CD14-positive monocyte (primary cell): ENCODE results near the gene USP30. TPM values are rescaled to one million over a fixed set of nuclear protein-coding genes. Genes with fewer than 3 reads are reported as not detected.

Source experiments
- DNase-seq, 3 donors: peaks; one replicate each; pipeline ENCODE4 v3.0.0-alpha.2; 2011 to 2022
- H2AFZ ChIP-seq: 2 replicates; pipeline ENCODE4 v1.6.0; 2012; ENCODE audit warnings: mild to moderate bottlenecking, low read depth, low read length, inconsistent platforms; ENCODE audit not compliant: insufficient read depth, poor library complexity, severe bottlenecking
- H3K27ac ChIP-seq, 2 donors: 1 replicate in 1 of 2; 2 replicates in 1 of 2; pipeline ENCODE4 v1.5.1; 2012 to 2013; ENCODE audit warnings: low read length in 2 of 2, control low read depth in 1 of 2, inconsistent platforms in 1 of 2, low read depth in 1 of 2, mild to moderate bottlenecking in 1 of 2
- H3K27me3 ChIP-seq, 2 donors: one replicate each; pipeline versions ENCODE4 v1.6.0 to v1.6.1; 2011 to 2013; ENCODE audit warnings: low read length in 2 of 2; ENCODE audit not compliant: control insufficient read depth in 2 of 2, insufficient read depth in 2 of 2
- H3K36me3 ChIP-seq, 2 donors: replicated peaks in 1 of 2; 1 replicate in 1 of 2; 2 replicates in 1 of 2; pipeline versions ENCODE4 v1.5.1 to v1.6.1; 2012 to 2013; ENCODE audit warnings: low read length in 2 of 2, control low read depth in 1 of 2, inconsistent platforms in 1 of 2, mild to moderate bottlenecking in 1 of 2; ENCODE audit not compliant: insufficient read depth in 2 of 2, control insufficient read depth in 1 of 2
- H3K4me1 ChIP-seq, 2 donors: 1 replicate in 1 of 2; 2 replicates in 1 of 2; pipeline versions ENCODE4 v1.5.1 to v1.6.1; 2012 to 2013; ENCODE audit warnings: low read length in 2 of 2, control low read depth in 1 of 2, inconsistent platforms in 1 of 2, mild to moderate bottlenecking in 1 of 2, moderate library complexity in 1 of 2; ENCODE audit not compliant: insufficient read depth in 2 of 2, control insufficient read depth in 1 of 2
- H3K4me2 ChIP-seq: replicated peaks from 2 replicates; pipeline ENCODE3; 2012; ENCODE audit warnings: low read length, moderate library complexity, mild to moderate bottlenecking; ENCODE audit not compliant: poor library complexity, severe bottlenecking; ENCODE audit errors: extremely low read depth
- H3K4me3 ChIP-seq, 3 experiments: fragments of 200-600 bp in 1 of 3; sonication (generic) in 1 of 3; replicated peaks in 1 of 3; 1 replicate in 2 of 3; 2 replicates in 1 of 3; pipeline ENCODE4 v1.5.1; 2011 to 2013; ENCODE audit warnings: low read length in 3 of 3, mild to moderate bottlenecking in 3 of 3, control low read depth in 2 of 3, low read depth in 2 of 3, inconsistent platforms in 1 of 3, moderate library complexity in 1 of 3
- H3K79me2 ChIP-seq: 2 replicates; pipeline ENCODE4 v1.6.0; 2012; ENCODE audit warnings: mild to moderate bottlenecking, control low read depth, inconsistent platforms, low read length, moderate library complexity; ENCODE audit not compliant: insufficient read depth
- H3K9ac ChIP-seq: 2 replicates; pipeline ENCODE4 v1.6.0; 2017; ENCODE audit warnings: low read length, mild to moderate bottlenecking; ENCODE audit not compliant: insufficient read depth, poor library complexity, severe bottlenecking
- H3K9me3 ChIP-seq, 2 donors: replicated peaks in 1 of 2; 1 replicate in 1 of 2; 2 replicates in 1 of 2; pipeline versions ENCODE4 v1.5.1 to v1.6.1; 2012 to 2013; ENCODE audit warnings: low read length in 2 of 2, control low read depth in 1 of 2; ENCODE audit not compliant: control insufficient read depth in 1 of 2, insufficient read depth in 1 of 2
- H4K20me1 ChIP-seq: 2 replicates; pipeline ENCODE4 v1.6.0; 2012; ENCODE audit warnings: mild to moderate bottlenecking, low read length, control low read depth, moderate library complexity; ENCODE audit not compliant: insufficient read depth
- H3K27ac Mint-ChIP-seq, 7 donors: one replicate each; pipeline ENCODE4 v1.8.0; 2020; ENCODE audit warnings: mild to moderate bottlenecking in 7 of 7, mixed read lengths in 7 of 7, moderate library complexity in 6 of 7, inconsistent platforms in 2 of 7
- H3K27me3 Mint-ChIP-seq, 3 donors: one replicate each; pipeline ENCODE4 v1.8.0; 2021 to 2022; ENCODE audit warnings: low read depth in 3 of 3, mild to moderate bottlenecking in 3 of 3, mixed read lengths in 3 of 3, moderate library complexity in 3 of 3, inconsistent platforms in 1 of 3
- H3K36me3 Mint-ChIP-seq, 2 donors: one replicate each; pipeline ENCODE4 v1.8.0; 2020; ENCODE audit warnings: mixed read lengths in 2 of 2, inconsistent platforms in 1 of 2, mild to moderate bottlenecking in 1 of 2
- H3K4me1 Mint-ChIP-seq: one replicate; pipeline ENCODE4 v1.8.0; 2020; ENCODE audit warnings: mild to moderate bottlenecking, mixed read lengths
- H3K4me3 Mint-ChIP-seq, 2 donors: one replicate each; pipeline ENCODE4 v1.8.0; 2020; ENCODE audit warnings: mild to moderate bottlenecking in 2 of 2, mixed read lengths in 2 of 2, moderate library complexity in 1 of 2
- H3K9me3 Mint-ChIP-seq, 7 donors: one replicate each; pipeline ENCODE4 v1.8.0; 2020 to 2022; ENCODE audit warnings: mixed read lengths in 7 of 7, mild to moderate bottlenecking in 6 of 7, moderate library complexity in 6 of 7, inconsistent platforms in 2 of 7
- WGBS: methylation state at CpG from one replicate; pipeline ENCODE4 v1.1.5; 2013; ENCODE audit warnings: missing lambda C conversion rate; ENCODE audit not compliant: insufficient coverage; 5-methylcytosine and 5-hydroxymethylcytosine counted together
- intact Hi-C, 2 donors: fragments of 100-400 bp; cut with micrococcal nuclease; formaldehyde crosslinking; loops; one replicate each; pipeline versions ENCODE4 v1.15.0 to v1.15.1; 2023
- polyA plus RNA-seq, 3 donors: library from polyadenylated mRNA; depleted of rRNA in 1 of 3; unstranded in 2 of 3; stranded (reverse) in 1 of 3; fragments of 300-500 nt in 2 of 3; fragments of >200 nt in 1 of 3; fragmentation: Illumina TruSeq in 2 of 3; gene quantifications; 1 replicate in 2 of 3; 2 replicates in 1 of 3; pipeline ENCODE4 v1.2.3, GENCODE V29; 2012 to 2021
- TF ChIP-seq, protein P1 (sequence below): fragments of 200-600 bp; IDR thresholded peaks from one replicate; pipeline ENCODE4 v1.8.0; 2022; ENCODE audit warnings: antibody characterized with exemption, mild to moderate bottlenecking

Gene USP30
- polyA plus RNA-seq, 3 donors, result 4.5 to 8.2 (median 6.8) TPM

DNA sequence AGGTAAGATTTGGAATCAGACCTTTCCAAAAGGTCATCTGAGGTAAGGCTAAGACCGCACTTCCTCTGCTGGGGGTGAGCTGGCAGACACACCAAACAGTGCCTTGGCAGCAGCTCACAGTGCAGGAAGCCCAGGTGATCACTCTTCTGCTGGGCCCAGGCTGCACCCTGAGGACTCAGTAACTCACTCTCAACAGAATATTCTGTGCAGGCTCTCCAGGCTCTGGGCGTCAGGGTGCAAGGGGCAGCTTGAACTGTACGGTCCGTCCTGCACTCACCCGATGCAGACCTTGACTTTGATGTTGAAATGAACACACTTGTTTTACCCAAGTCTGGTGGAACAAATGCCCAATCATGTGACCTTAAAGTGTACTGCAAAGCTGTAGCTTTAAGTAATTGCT lies 34.9 kb downstream of the USP30 start:
- Histone ChIP-seq H3K4me1 (peaks cover under 1 to 1% of the 10 kb centered on the region in 2 donors), H3K36me3 (peaks cover 64 to 76% of the 10 kb centered on the region in 2 donors), H3K9ac (no peak overlapping the region), H3K27ac (no peak overlapping the region), H2AFZ (no peak overlapping the region), H3K79me2 (no peaks in the 10 kb centered on the region), H4K20me1 (no peaks in the 10 kb centered on the region), H3K27me3 (no peaks in the 10 kb centered on the region), H3K4me2 (no peak overlapping the region), H3K9me3 (no peaks in the 10 kb centered on the region), H3K4me3 (no peak overlapping the region)
- H3K4me1 Mint-ChIP-seq, result peaks cover 6% of the 10 kb centered on the region
- TF ChIP-seq, protein P1, sequence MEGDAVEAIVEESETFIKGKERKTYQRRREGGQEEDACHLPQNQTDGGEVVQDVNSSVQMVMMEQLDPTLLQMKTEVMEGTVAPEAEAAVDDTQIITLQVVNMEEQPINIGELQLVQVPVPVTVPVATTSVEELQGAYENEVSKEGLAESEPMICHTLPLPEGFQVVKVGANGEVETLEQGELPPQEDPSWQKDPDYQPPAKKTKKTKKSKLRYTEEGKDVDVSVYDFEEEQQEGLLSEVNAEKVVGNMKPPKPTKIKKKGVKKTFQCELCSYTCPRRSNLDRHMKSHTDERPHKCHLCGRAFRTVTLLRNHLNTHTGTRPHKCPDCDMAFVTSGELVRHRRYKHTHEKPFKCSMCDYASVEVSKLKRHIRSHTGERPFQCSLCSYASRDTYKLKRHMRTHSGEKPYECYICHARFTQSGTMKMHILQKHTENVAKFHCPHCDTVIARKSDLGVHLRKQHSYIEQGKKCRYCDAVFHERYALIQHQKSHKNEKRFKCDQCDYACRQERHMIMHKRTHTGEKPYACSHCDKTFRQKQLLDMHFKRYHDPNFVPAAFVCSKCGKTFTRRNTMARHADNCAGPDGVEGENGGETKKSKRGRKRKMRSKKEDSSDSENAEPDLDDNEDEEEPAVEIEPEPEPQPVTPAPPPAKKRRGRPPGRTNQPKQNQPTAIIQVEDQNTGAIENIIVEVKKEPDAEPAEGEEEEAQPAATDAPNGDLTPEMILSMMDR, result no peak
- intact Hi-C loops, result loop anchor here in 1 of 2 donors (10.0 kb wide), 1 partner anchor 122 kb away; no protein-coding TSS in a partner anchor
- peaks cover 59 to 65% of the 10 kb centered on the region in 2 donors for H3K36me3 Mint-ChIP-seq
- H3K4me3 Mint-ChIP-seq, result no peak overlapping the region
- no peak for DNase-seq
- WGBS, result 75% methylated on average over 5 of the region's 5 CpGs
- peak overlapping the region in 1 of 7 donors; percentile 25 for H3K27ac Mint-ChIP-seq
- H3K9me3 Mint-ChIP-seq, result peaks cover 0 to 2% (median 0%) of the 10 kb centered on the region in 7 donors
- H3K27me3 Mint-ChIP-seq, result peaks cover 0 to 2% (median 0%) of the 10 kb centered on the region in 3 donors

GRCh38 chr12:109088818-109089217 lies 36.4 kb downstream of the USP30 start:
- peaks cover 15 to 16% of the 10 kb centered on the region in 2 donors for H3K4me1 ChIP-seq
- H3K9ac ChIP-seq, result no peak overlapping the region
- H2AFZ ChIP-seq, result no peak overlapping the region
- intact Hi-C loops, result loop anchor here in 1 of 2 donors (10.0 kb wide), 1 partner anchor 124 kb away; no protein-coding TSS in a partner anchor
- no peak overlapping the region for H3K27ac ChIP-seq
- no peaks in the 10 kb centered on the region for H3K9me3 ChIP-seq
- H3K27me3 Mint-ChIP-seq, result peaks cover 0 to 2% (median 0%) of the 10 kb centered on the region in 3 donors
- 95% methylated on average over 6 of the region's 6 CpGs for WGBS
- no peak overlapping the region for H3K4me2 ChIP-seq
- no peak for DNase-seq
- H3K36me3 ChIP-seq, result peaks cover 50 to 60% of the 10 kb centered on the region in 2 donors
- no peaks in the 10 kb centered on the region for H3K27me3 ChIP-seq
- H3K27ac Mint-ChIP-seq, result peak overlapping the region in 3 of 7 donors; percentile 6 to 30 (median 20)
- H3K4me3 Mint-ChIP-seq, result no peak overlapping the region
- H4K20me1 ChIP-seq, result no peaks in the 10 kb centered on the region
- peaks cover 43 to 53% of the 10 kb centered on the region in 2 donors for H3K36me3 Mint-ChIP-seq
- H3K4me1 Mint-ChIP-seq, result peaks cover 21% of the 10 kb centered on the region
- TF ChIP-seq, protein P1, result no peak
- no peak overlapping the region for H3K4me3 ChIP-seq
- H3K9me3 Mint-ChIP-seq, result peaks cover 0 to 2% (median 0%) of the 10 kb centered on the region in 7 donors
- H3K79me2 ChIP-seq, result no peaks in the 10 kb centered on the region
